Heart left ventricle (tissue), 13 donors: ENCODE measurements around the gene PTPRU.

Source experiments
- POLR2A ChIP-seq, 2 donors: fragments of 450-650 bp; IDR thresholded peaks; one replicate each; pipeline ENCODE4 v1.6.1; 2017; ENCODE audit warnings: antibody characterized with exemption in 2 of 2, mild to moderate bottlenecking in 2 of 2, moderate library complexity in 2 of 2
- TF ChIP-seq, protein P1 (sequence below), 12 donors: fragments of 200-600 bp; sonication (generic) in 4 of 12; IDR thresholded peaks; one replicate each; pipeline versions ENCODE4 v1.5.0 to v1.8.0; 2018 to 2022; ENCODE audit warnings: antibody characterized with exemption in 12 of 12, mild to moderate bottlenecking in 5 of 12
- donor health status: ischemic (EF 13 %, LVEDD 7.1; RV severe dilation, severe dysfunction).
- donor health status: DM: no; HTN: yes; CAD: no.
- donor health status: DM: no; HTN: no; CAD: no.
- donor health status: ischemic (EF 25% LVEDD 6.9; RV normal size, moderate dysfunction).
- donor health status: ischemic (EF 25% LVEDD 5.7; RV mildly dilated, moderate dysfunction).
- donor health status: ischemic (EF 35%, LVEDD 5.7; RV mildly dilated, moderate dysfunction).
- donor health status: nonischemic (EF 11% LVEDD 7.7; RV severe dilation, severe dysfunction).
- donor health status: DM: yes; HTN: yes; CAD: no.
- donor health status: PGD.
- donor health status: ischemic (EF 29% LVEDD 5.4; RV normal size, mild dysfunction).
- donor health status: nonischemic (EF 23%, LVEDD 6.1; RV moderate dilation, normal function).

- no peak for TF ChIP-seq POLR2A (IDR thresholded peaks at IDR 0.05)
- TF ChIP-seq, protein P1, sequence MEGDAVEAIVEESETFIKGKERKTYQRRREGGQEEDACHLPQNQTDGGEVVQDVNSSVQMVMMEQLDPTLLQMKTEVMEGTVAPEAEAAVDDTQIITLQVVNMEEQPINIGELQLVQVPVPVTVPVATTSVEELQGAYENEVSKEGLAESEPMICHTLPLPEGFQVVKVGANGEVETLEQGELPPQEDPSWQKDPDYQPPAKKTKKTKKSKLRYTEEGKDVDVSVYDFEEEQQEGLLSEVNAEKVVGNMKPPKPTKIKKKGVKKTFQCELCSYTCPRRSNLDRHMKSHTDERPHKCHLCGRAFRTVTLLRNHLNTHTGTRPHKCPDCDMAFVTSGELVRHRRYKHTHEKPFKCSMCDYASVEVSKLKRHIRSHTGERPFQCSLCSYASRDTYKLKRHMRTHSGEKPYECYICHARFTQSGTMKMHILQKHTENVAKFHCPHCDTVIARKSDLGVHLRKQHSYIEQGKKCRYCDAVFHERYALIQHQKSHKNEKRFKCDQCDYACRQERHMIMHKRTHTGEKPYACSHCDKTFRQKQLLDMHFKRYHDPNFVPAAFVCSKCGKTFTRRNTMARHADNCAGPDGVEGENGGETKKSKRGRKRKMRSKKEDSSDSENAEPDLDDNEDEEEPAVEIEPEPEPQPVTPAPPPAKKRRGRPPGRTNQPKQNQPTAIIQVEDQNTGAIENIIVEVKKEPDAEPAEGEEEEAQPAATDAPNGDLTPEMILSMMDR (IDR thresholded peaks at IDR 0.05), result no peak
Measured at GRCh38 chr1:29233693-29234092, 2.6 kb upstream of the PTPRU start.
